Activated T-helper 1 cell treated with anti-CD3 and anti-CD28 coated beads, Interleukin-12 subunit alpha, Interleukin-12 subunit beta, Interleukin-2, Interleukin-4 antibody, amounts not matched to agents 30 ng/mL and 10 ng/mL and 1 ng/mL, durations not matched to agents 14 hours and 24 hours and 36 hours (primary cell): ENCODE measurements around the gene SNX1. TPM values are rescaled to one million over a fixed set of nuclear protein-coding genes. Genes with fewer than 3 reads are reported as not detected.
A peak's percentile ranks its signal among the peaks of the same experiment; 100 is the strongest.

ENCODE experiments used
- DNase-seq: peaks from one replicate; pipeline ENCODE4 v3.0.0; 2021; ENCODE audit warnings: low spot score
- H3K27ac Mint-ChIP-seq: one replicate; pipeline ENCODE4 v1.8.0; 2021; ENCODE audit warnings: mild to moderate bottlenecking, mixed read lengths
- H3K27me3 Mint-ChIP-seq: one replicate; pipeline ENCODE4 v1.8.0; 2022; ENCODE audit warnings: mild to moderate bottlenecking, moderate library complexity, mixed read lengths; ENCODE audit not compliant: insufficient read depth
- H3K36me3 Mint-ChIP-seq: one replicate; pipeline ENCODE4 v1.8.0; 2021; ENCODE audit warnings: low read depth, mixed read lengths
- H3K4me1 Mint-ChIP-seq: one replicate; pipeline ENCODE4 v1.8.0; 2021; ENCODE audit warnings: low read depth, mixed read lengths
- H3K4me3 Mint-ChIP-seq: one replicate; pipeline ENCODE4 v1.8.0; 2021; ENCODE audit warnings: mild to moderate bottlenecking, moderate library complexity, mixed read lengths
- H3K9me3 Mint-ChIP-seq: one replicate; pipeline ENCODE4 v1.8.0; 2021; ENCODE audit warnings: mixed read lengths
- intact Hi-C: fragments of 100-400 bp; cut with micrococcal nuclease; formaldehyde crosslinking; loops from one replicate; pipeline ENCODE4 v1.15.1; 2024
- total RNA-seq: library from RNA; stranded (reverse); gene quantifications from 2 replicates; pipeline ENCODE4 v1.2.3, GENCODE V29; 2022

Gene SNX1
- total RNA-seq, 1 donor from 2014 or later = 139 TPM

- Mint-ChIP-seq H3K27ac (no peak overlapping the region), H3K27me3 (no peaks in the 10 kb centered on the region), H3K9me3 (no peaks in the 10 kb centered on the region), H3K4me1 (no peaks in the 10 kb centered on the region), H3K4me3 (no peak overlapping the region), H3K36me3 (peaks cover 42% of the 10 kb centered on the region)
- no peak for DNase-seq
- intact Hi-C loops = no loop called here
These were observed 38.0 kb downstream of the SNX1 start for GRCh38 chr15:64133623-64134344.

- no peaks in the 10 kb centered on the region for H3K9me3 Mint-ChIP-seq
- no peaks in the 10 kb centered on the region for H3K27me3 Mint-ChIP-seq
- peaks cover 42% of the 10 kb centered on the region for H3K36me3 Mint-ChIP-seq
- H3K4me1 Mint-ChIP-seq = no peaks in the 10 kb centered on the region
- no peak overlapping the region for H3K4me3 Mint-ChIP-seq
- H3K27ac Mint-ChIP-seq = no peak overlapping the region
- intact Hi-C loops = no loop called here
- no peak for DNase-seq
These were observed 38.6 kb downstream of the SNX1 start for GRCh38 chr15:64134345-64134829.

- intact Hi-C loops = no loop called here
- Mint-ChIP-seq H3K9me3 (no peaks in the 10 kb centered on the region), H3K36me3 (peaks cover 36% of the 10 kb centered on the region), H3K27me3 (no peaks in the 10 kb centered on the region), H3K4me3 (no peak overlapping the region), H3K27ac (no peak overlapping the region), H3K4me1 (no peaks in the 10 kb centered on the region)
- no peak for DNase-seq
These were observed 40.6 kb downstream of the SNX1 start for GRCh38 chr15:64136347-64136746.

GRCh38 chr15:64137226-64137833 is 41.5 kb downstream of the SNX1 start:
- Mint-ChIP-seq H3K27ac (no peak overlapping the region), H3K27me3 (no peaks in the 10 kb centered on the region), H3K9me3 (no peaks in the 10 kb centered on the region), H3K4me3 (no peak overlapping the region), H3K4me1 (no peaks in the 10 kb centered on the region), H3K36me3 (peaks cover 37% of the 10 kb centered on the region)
- intact Hi-C loops = no loop called here
- DNase-seq = no peak

GRCh38 chr15:64138331-64138941 is 42.7 kb downstream of the SNX1 start:
- H3K9me3 Mint-ChIP-seq = no peaks in the 10 kb centered on the region
- H3K27me3 Mint-ChIP-seq = no peaks in the 10 kb centered on the region
- H3K4me1 Mint-ChIP-seq = no peaks in the 10 kb centered on the region
- intact Hi-C loops = no loop called here
- H3K36me3 Mint-ChIP-seq = peaks cover 29% of the 10 kb centered on the region
- no peak for DNase-seq
- no peak overlapping the region for H3K4me3 Mint-ChIP-seq
- H3K27ac Mint-ChIP-seq = no peak overlapping the region

GRCh38 chr15:64141798-64142512 is 46.2 kb downstream of the SNX1 start:
- peaks cover 17% of the 10 kb centered on the region for H3K36me3 Mint-ChIP-seq
- intact Hi-C loops = no loop called here
- H3K27ac Mint-ChIP-seq = peak overlapping the region; percentile 36

GRCh38 chr15:64143276-64143675 is 47.5 kb downstream of the SNX1 start:
- DNase-seq = no peak
- no peaks in the 10 kb centered on the region for H3K4me1 Mint-ChIP-seq
- no peak overlapping the region for H3K27ac Mint-ChIP-seq
- H3K9me3 Mint-ChIP-seq = no peaks in the 10 kb centered on the region
- peaks cover 13% of the 10 kb centered on the region for H3K36me3 Mint-ChIP-seq
- H3K4me3 Mint-ChIP-seq = no peak overlapping the region
- H3K27me3 Mint-ChIP-seq = no peaks in the 10 kb centered on the region
- intact Hi-C loops = no loop called here

More at GRCh38 chr15:64141798-64142512, 46.2 kb downstream of the SNX1 start:
- H3K4me1 Mint-ChIP-seq = no peaks in the 10 kb centered on the region
- no peaks in the 10 kb centered on the region for H3K9me3 Mint-ChIP-seq
- H3K4me3 Mint-ChIP-seq = no peak overlapping the region
- H3K27me3 Mint-ChIP-seq = no peaks in the 10 kb centered on the region
- no peak for DNase-seq

- no peak overlapping the region for H3K27ac Mint-ChIP-seq
These were observed 48.4 kb downstream of the SNX1 start for GRCh38 chr15:64144192-64144564.

GRCh38 chr15:64144565-64145281 is 48.9 kb downstream of the SNX1 start:
- Mint-ChIP-seq H3K4me1 (peaks cover 5% of the 10 kb centered on the region), H3K9me3 (no peaks in the 10 kb centered on the region), H3K27me3 (no peaks in the 10 kb centered on the region), H3K27ac (no peak overlapping the region), H3K36me3 (peaks cover 11% of the 10 kb centered on the region), H3K4me3 (no peak overlapping the region)
- intact Hi-C loops = no loop called here
- no peak for DNase-seq

More at GRCh38 chr15:64144192-64144564, 48.4 kb downstream of the SNX1 start:
- intact Hi-C loops = no loop called here
- H3K9me3 Mint-ChIP-seq = no peaks in the 10 kb centered on the region
- no peak overlapping the region for H3K4me3 Mint-ChIP-seq
- H3K36me3 Mint-ChIP-seq = peaks cover 11% of the 10 kb centered on the region
- H3K4me1 Mint-ChIP-seq = no peaks in the 10 kb centered on the region
- H3K27me3 Mint-ChIP-seq = no peaks in the 10 kb centered on the region
- DNase-seq = no peak

- no peak overlapping the region for H3K4me3 Mint-ChIP-seq
- no peak overlapping the region for H3K27ac Mint-ChIP-seq
- H3K27me3 Mint-ChIP-seq = peaks cover 2% of the 10 kb centered on the region
- intact Hi-C loops = no loop called here
- peaks cover 10% of the 10 kb centered on the region for H3K36me3 Mint-ChIP-seq
- no peak for DNase-seq
- no peaks in the 10 kb centered on the region for H3K9me3 Mint-ChIP-seq
- peaks cover 7% of the 10 kb centered on the region for H3K4me1 Mint-ChIP-seq
These were observed 50.3 kb downstream of the SNX1 start for GRCh38 chr15:64146041-64146440.

GRCh38 chr15:64146520-64146884 is 50.7 kb downstream of the SNX1 start:
- no peak for DNase-seq
- Mint-ChIP-seq H3K27me3 (peaks cover 2% of the 10 kb centered on the region), H3K9me3 (no peaks in the 10 kb centered on the region), H3K4me1 (peaks cover 7% of the 10 kb centered on the region), H3K36me3 (peaks cover 5% of the 10 kb centered on the region), H3K4me3 (no peak overlapping the region), H3K27ac (no peak overlapping the region)
- intact Hi-C loops = no loop called here

- H3K36me3 Mint-ChIP-seq = peaks cover 1% of the 10 kb centered on the region
- peaks cover 2% of the 10 kb centered on the region for H3K27me3 Mint-ChIP-seq
- no peaks in the 10 kb centered on the region for H3K9me3 Mint-ChIP-seq
- H3K4me3 Mint-ChIP-seq = no peak overlapping the region
- intact Hi-C loops = no loop called here
- peaks cover 7% of the 10 kb centered on the region for H3K4me1 Mint-ChIP-seq
- H3K27ac Mint-ChIP-seq = no peak overlapping the region
- no peak for DNase-seq
These were observed 51.3 kb downstream of the SNX1 start for GRCh38 chr15:64146885-64147681.
